GM03348 (cell line): ENCODE measurements around the gene SLAIN1.
"Not testable (repeated sequence)": the region's sequence is repeated elsewhere in the genome, so short reads cannot be mapped to it uniquely, and the experiment has no call there.

Source experiments
- DNase-seq: peaks from one replicate; pipeline ENCODE4 v3.0.0; 2012; ENCODE audit warnings: low spot score

SLAIN1 gene

GRCh38 chr13:77697217-77698103 is at the start of gene SLAIN1:
SLAIN1 (plus strand) TSS chr13:77697687; CDS start chr13:77697914, 227 bp downstream.
- peak; percentile 60 for DNase-seq

GRCh38 chr13:77650409-77650808 is 47.1 kb upstream of the SLAIN1 start:
- no peak for DNase-seq

- no peak for DNase-seq
Measured at GRCh38 chr13:77653301-77653700, 44.2 kb upstream of the SLAIN1 start.

GRCh38 chr13:77660016-77660415 is 37.5 kb upstream of the SLAIN1 start:
- not testable (repeated sequence) for DNase-seq

GRCh38 chr13:77660841-77661250 is 36.6 kb upstream of the SLAIN1 start:
- no peak for DNase-seq

- not testable (repeated sequence) for DNase-seq
Measured at GRCh38 chr13:77662301-77662700, 35.2 kb upstream of the SLAIN1 start.

- DNase-seq = not testable (repeated sequence)
Measured at GRCh38 chr13:77662831-77663230, 34.7 kb upstream of the SLAIN1 start.

- DNase-seq = no peak
Measured at GRCh38 chr13:77674852-77675251, 22.6 kb upstream of the SLAIN1 start.

- no peak for DNase-seq
Measured at GRCh38 chr13:77678691-77679235, 18.7 kb upstream of the SLAIN1 start.

- DNase-seq = no peak
Measured at GRCh38 chr13:77687799-77688198, 9.7 kb upstream of the SLAIN1 start.

GRCh38 chr13:77691871-77692270 is 5.6 kb upstream of the SLAIN1 start:
- DNase-seq = no peak

- no peak for DNase-seq
Measured at GRCh38 chr13:77692746-77693448, 4.6 kb upstream of the SLAIN1 start.

- DNase-seq = no peak
Measured at GRCh38 chr13:77693449-77693940, 4.0 kb upstream of the SLAIN1 start.

GRCh38 chr13:77696006-77696878 is 1.2 kb upstream of the SLAIN1 start:
- DNase-seq = no peak

- no peak for DNase-seq
Measured at GRCh38 chr13:77696879-77697216, 639 bp upstream of the SLAIN1 start.

GRCh38 chr13:77698201-77699058 is 943 bp downstream of the SLAIN1 start:
- peak; percentile 20 for DNase-seq

GRCh38 chr13:77699059-77699680 is 1.7 kb downstream of the SLAIN1 start:
- DNase-seq = no peak

- DNase-seq = no peak
Measured at GRCh38 chr13:77701305-77701704, 3.8 kb downstream of the SLAIN1 start.

- no peak for DNase-seq
Measured at GRCh38 chr13:77702366-77702765, 4.9 kb downstream of the SLAIN1 start.

- no peak for DNase-seq
Measured at GRCh38 chr13:77703408-77703807, 5.9 kb downstream of the SLAIN1 start.
